NT2/D1 (cell line): Measurements from ENCODE around the gene HMGA1.

Experiments used
- DNase-seq: peaks from one replicate; pipeline ENCODE4 v3.0.0-alpha.2; 2011; ENCODE audit warnings: low read depth, low spot score
- H3K27me3 ChIP-seq: 2 replicates; pipeline ENCODE4 v1.6.0; 2011; ENCODE audit warnings: mild to moderate bottlenecking; ENCODE audit not compliant: insufficient read length, insufficient read depth
- H3K36me3 ChIP-seq: 2 replicates; pipeline ENCODE4 v1.6.1; 2011; ENCODE audit warnings: mild to moderate bottlenecking, low read length, mixed read lengths; ENCODE audit not compliant: insufficient read depth, insufficient read length
- H3K4me1 ChIP-seq: 2 replicates; pipeline ENCODE4 v1.5.1; 2011; ENCODE audit not compliant: insufficient read depth, insufficient read length
- H3K4me3 ChIP-seq: 2 replicates; pipeline ENCODE4 v1.5.1; 2011; ENCODE audit warnings: low read depth; ENCODE audit not compliant: insufficient read length
- H3K9ac ChIP-seq: 2 replicates; pipeline ENCODE4 v1.6.0; 2011; ENCODE audit warnings: low read depth; ENCODE audit not compliant: insufficient read length
- H3K9me3 ChIP-seq: 2 replicates; pipeline ENCODE4 v1.5.1; 2011; ENCODE audit warnings: mild to moderate bottlenecking, low read length; ENCODE audit not compliant: insufficient read depth
- SUZ12 ChIP-seq: IDR thresholded peaks from 2 replicates; pipeline ENCODE4 v1.6.1; 2011; ENCODE audit not compliant: insufficient read length, insufficient read depth; ENCODE audit errors: extremely low read depth
- YY1 ChIP-seq: IDR thresholded peaks from 2 replicates; pipeline ENCODE4 v1.6.1; 2011; ENCODE audit not compliant: insufficient read length, insufficient read depth
- ZNF274 ChIP-seq: IDR thresholded peaks from 2 replicates; pipeline ENCODE4 v1.6.1; 2011; ENCODE audit warnings: mild to moderate bottlenecking, low read depth, low read length

Gene HMGA1, protein sequence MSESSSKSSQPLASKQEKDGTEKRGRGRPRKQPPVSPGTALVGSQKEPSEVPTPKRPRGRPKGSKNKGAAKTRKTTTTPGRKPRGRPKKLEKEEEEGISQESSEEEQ

DNA sequence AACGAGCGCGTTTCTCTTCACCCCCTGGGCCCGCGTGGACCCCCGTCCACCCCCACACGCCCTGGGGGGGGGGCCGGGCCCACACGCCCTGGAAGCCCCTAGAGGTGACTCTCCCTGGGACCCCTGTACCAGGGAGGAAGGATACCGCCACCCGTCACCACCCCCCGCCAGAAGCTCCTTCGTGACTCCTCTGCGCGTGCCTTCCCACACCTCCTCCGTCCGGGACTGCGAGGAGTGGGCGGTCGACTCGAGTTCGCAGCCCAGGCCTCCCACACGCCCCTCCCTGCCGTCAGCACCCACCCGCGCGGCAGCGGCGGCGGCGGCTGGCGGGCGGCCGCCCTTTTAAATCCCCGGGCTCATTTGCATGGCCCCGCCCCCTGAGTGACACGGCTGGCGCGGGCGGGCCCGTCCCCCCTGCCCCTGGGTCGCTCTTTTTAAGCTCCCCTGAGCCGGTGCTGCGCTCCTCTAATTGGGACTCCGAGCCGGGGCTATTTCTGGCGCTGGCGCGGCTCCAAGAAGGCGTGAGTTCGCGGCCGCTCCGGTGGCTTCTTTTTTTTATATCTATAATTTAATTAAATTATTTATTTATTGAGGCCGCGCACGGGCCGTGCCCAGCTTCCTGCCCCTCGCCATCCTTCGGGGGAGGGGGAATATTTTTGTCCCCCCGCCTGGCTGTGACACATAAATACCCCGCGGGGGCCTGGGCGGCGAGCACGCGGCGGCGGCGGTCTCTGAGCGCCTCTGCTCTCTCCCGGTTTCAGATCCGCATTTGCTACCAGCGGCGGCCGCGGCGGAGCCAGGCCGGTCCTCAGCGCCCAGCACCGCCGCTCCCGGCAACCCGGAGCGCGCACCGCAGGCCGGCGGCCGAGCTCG is at the start of gene HMGA1:
Gene HMGA1, plus strand, starts transcription at position 431 of the 873 bp plus-strand sequence. CDS start 3,908 bp downstream, outside the sequence.
- no peak for DNase-seq
- Histone ChIP-seq H3K9me3 (no peaks in the 10 kb centered on the region), H3K4me3 (peak within 1 kb of the TSS; percentile 91), H3K27me3 (no peaks in the 10 kb centered on the region), H3K36me3 (peaks cover 41% of the 10 kb centered on the region), H3K4me1 (peaks cover 14% of the 10 kb centered on the region), H3K9ac (peak within 1 kb of the TSS; percentile 97)
- no peak for TF ChIP-seq SUZ12
- TF ChIP-seq ZNF274 = no peak
- no peak for TF ChIP-seq YY1

DNA sequence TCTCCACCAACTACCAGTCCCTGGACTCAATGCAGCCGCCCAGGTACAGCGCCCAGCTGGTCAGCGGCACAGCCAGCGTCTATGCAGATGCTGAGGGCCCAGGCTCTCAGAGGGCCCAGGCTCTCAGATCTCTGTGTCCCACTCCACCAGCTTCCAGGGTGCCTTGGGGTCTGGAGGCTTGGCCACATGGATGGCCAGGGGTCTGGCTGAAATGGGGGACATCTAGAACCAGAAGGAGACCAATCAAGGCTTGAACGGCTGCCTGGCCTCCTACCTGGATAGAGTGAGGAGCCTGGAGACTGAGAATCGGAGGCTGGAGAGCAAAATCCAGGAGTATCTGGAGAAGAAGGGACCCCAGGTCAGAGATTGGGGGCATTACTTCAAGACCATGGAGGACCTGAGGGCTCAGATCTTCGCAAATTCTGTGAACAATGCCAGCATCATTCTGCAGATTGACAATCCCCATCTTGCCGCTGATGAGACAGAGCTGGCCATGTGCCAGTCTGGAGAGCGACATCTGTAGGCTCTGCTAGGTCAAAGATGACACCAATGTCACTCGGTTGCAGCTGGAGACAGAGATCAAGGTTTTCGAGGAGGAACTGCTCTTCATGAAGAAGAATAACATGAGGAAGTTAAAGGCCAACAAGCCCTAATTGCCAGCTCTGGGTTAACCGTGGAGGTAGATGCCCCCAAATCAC is 46.7 kb upstream of the HMGA1 start:
- H3K9me3 ChIP-seq = no peaks in the 10 kb centered on the region
- H3K9ac ChIP-seq = no peak overlapping the region
- no peaks in the 10 kb centered on the region for H3K36me3 ChIP-seq
- H3K4me3 ChIP-seq = no peak overlapping the region
- TF ChIP-seq ZNF274 (no peak), YY1 (no peak), SUZ12 (no peak)
- no peak for DNase-seq
- no peaks in the 10 kb centered on the region for H3K27me3 ChIP-seq
- H3K4me1 ChIP-seq = no peaks in the 10 kb centered on the region

DNA sequence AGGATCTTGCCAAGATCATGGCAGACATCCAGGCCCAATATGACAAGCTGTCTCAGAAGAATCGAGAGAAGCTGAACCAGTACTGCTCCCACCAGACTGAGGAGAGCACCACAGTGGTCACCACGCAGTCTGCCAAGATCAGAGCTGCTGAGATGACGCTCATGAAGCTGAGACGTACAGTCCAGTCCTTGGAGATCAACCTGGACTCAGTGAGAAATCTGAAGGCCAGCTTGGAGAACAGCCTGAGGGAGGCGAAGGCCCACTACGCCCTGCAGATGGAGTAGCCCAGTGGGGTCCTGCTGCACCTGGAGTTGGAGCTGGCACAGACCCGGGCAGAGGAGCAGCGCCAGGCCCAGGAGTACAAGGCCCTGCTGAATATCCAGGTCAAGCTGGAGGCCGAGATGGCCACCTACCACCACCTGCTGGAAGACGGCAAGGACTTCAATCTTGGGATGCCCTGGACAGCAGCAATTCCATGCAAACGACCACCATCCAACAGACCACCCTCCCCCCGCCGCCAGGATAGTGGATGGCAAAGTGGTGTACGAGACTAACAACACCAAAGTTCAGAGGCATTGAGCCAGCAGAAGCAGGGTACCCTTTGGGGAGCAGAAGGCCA is 46.1 kb upstream of the HMGA1 start:
- H3K27me3 ChIP-seq = no peaks in the 10 kb centered on the region

DNA sequence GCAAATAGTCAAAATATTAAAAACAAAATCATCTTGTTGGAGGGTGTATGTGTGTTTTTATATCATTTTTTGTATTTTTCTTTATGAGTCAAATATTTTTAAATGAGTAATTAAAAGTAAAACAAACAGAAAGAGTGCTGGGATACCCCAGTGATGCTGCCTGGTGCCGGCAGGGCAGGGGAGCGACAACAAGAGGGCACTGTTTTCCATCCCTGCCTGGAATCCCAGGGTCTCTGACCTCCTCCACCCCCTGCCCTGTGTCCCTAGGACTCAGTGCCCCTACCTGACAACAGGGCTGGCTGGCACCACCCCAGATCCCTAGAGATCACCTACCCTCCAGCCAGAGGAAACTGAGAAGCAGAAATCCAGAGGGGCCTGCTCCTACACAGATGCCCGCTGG is 41.9 kb upstream of the HMGA1 start:
- no peaks in the 10 kb centered on the region for H3K9me3 ChIP-seq
- H3K4me3 ChIP-seq = no peak overlapping the region
- no peak for DNase-seq
- no peak for TF ChIP-seq ZNF274
- no peak for TF ChIP-seq YY1
- TF ChIP-seq SUZ12 = no peak
- no peaks in the 10 kb centered on the region for H3K27me3 ChIP-seq
- no peaks in the 10 kb centered on the region for H3K36me3 ChIP-seq
- H3K9ac ChIP-seq = no peak overlapping the region
- peaks cover 3% of the 10 kb centered on the region for H3K4me1 ChIP-seq

More for the DNA sequence above, 46.1 kb upstream of the HMGA1 start:
- Histone ChIP-seq H3K4me3 (no peak overlapping the region), H3K4me1 (no peaks in the 10 kb centered on the region), H3K36me3 (no peaks in the 10 kb centered on the region), H3K9me3 (no peaks in the 10 kb centered on the region), H3K9ac (no peak overlapping the region)
- DNase-seq = no peak
- TF ChIP-seq YY1 (no peak), ZNF274 (no peak), SUZ12 (no peak)

DNA sequence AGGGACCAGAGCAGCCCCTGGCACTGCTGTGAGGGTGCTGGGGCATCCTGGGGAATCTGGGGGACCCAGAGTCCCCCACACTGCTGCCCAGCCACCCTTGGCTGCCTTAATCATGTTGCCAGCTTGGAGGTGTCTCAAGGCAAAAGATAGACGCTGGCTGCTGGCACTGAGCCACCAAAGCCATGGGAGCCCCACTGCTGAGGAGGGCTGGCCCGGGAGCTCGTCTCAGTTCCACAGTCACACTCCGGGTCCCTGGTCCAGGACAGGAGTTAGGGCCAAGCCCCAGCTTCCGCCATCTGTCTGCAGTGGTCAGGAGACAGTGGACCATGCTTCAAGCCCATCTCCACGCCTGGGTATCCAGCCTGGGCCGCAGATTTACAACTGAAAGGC is 41.0 kb upstream of the HMGA1 start:
- Histone ChIP-seq H3K4me1 (peaks cover 3% of the 10 kb centered on the region), H3K4me3 (no peak overlapping the region), H3K9me3 (no peaks in the 10 kb centered on the region; the same call in 1 of the 2 replicates), H3K9ac (peak overlapping the region; percentile 64), H3K36me3 (no peaks in the 10 kb centered on the region), H3K27me3 (no peaks in the 10 kb centered on the region)
- TF ChIP-seq YY1 (no peak), ZNF274 (no peak), SUZ12 (no peak)
- DNase-seq = no peak

DNA sequence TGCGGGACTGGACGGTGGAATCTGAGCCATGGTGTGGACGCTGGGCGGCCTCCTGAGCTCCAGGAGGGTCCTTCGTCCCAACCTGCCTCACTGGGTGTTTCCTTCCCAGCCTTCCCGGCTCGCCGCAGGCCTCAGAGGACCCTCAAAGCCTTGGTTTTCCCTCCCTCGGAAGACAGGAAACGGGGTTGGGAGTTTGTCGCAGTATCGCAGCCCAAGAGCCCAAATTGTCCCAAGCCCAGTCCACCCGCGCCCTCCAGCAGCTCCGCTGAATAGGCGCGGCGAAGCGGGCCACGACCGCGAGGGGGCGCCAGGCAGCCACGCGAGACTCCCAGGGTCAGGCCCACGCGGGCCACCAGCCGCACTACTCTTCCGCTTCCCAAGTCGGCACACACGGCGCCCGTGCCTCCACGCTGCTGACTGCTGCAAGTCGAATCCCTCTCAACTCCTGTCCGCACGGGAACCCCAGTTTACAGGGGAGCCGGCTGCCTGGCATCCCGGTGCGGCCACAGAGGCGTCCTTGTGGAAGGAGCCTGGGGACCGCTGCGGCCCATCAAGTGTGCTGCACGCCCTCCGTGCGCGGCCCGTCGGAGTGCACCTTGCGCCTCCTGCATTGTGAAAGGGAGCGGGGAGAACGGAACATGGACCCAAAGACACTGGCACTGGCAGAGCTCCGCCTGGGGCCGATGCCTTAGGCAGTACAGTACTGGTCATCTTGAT is 40.4 kb upstream of the HMGA1 start:
- no peak for TF ChIP-seq YY1
- TF ChIP-seq ZNF274 = no peak
- no peak for TF ChIP-seq SUZ12
- H3K27me3 ChIP-seq = no peaks in the 10 kb centered on the region
- H3K4me1 ChIP-seq = peaks cover 3% of the 10 kb centered on the region
- peaks cover under 1% of the 10 kb centered on the region; the same call in 1 of the 2 replicates for H3K9me3 ChIP-seq
- H3K36me3 ChIP-seq = no peaks in the 10 kb centered on the region
- no peak overlapping the region for H3K4me3 ChIP-seq
- H3K9ac ChIP-seq = peak overlapping the region; percentile 64
- no peak for DNase-seq
